Thoracic aorta (tissue), 2 donors: ENCODE results near the gene IL18RAP. TPM values are rescaled to one million over a fixed set of nuclear protein-coding genes. Genes with fewer than 3 reads are reported as not detected.

Experiments used
- ATAC-seq: fragments of 150-250 bp; one replicate; pipeline ENCODE4 v1.8.0; 2017; ENCODE audit warnings: low read depth; ENCODE audit not compliant: insufficient number of reproducible peaks, low FRiP score
- DNase-seq: peaks from one replicate; pipeline ENCODE4 v3.0.0-alpha.2; 2020; ENCODE audit warnings: low spot score
- H3K27ac ChIP-seq, 2 donors: fragments of 200-600 bp; sonication (generic); 1 replicate in 1 of 2; 2 replicates in 1 of 2; pipeline ENCODE4 v1.5.1; 2016; ENCODE audit warnings: mild to moderate bottlenecking in 2 of 2, moderate library complexity in 2 of 2
- H3K27me3 ChIP-seq: fragments of 200-600 bp; sonication (generic); replicated peaks from 2 replicates; pipeline ENCODE4 v1.6.0; 2016; ENCODE audit warnings: mild to moderate bottlenecking; ENCODE audit not compliant: insufficient read depth
- H3K36me3 ChIP-seq: fragments of 200-600 bp; sonication (generic); one replicate; pipeline ENCODE4 v1.5.1; 2016
- H3K4me1 ChIP-seq, 2 donors: fragments of 200-600 bp; sonication (generic); 1 replicate in 1 of 2; 2 replicates in 1 of 2; pipeline versions ENCODE4 v1.5.1 to v1.6.0; 2016; ENCODE audit warnings: low read depth in 2 of 2, mild to moderate bottlenecking in 1 of 2; ENCODE audit not compliant: control insufficient read depth in 1 of 2
- H3K4me3 ChIP-seq: fragments of 200-600 bp; sonication (generic); 2 replicates; pipeline ENCODE4 v1.5.1; 2016; ENCODE audit warnings: mild to moderate bottlenecking
- H3K9me3 ChIP-seq: fragments of 200-600 bp; sonication (generic); 2 replicates; pipeline ENCODE4 v1.5.1; 2016
- CTCF ChIP-seq: fragments of 200-600 bp; sonication (generic); IDR thresholded peaks from one replicate; pipeline ENCODE4 v1.5.1; 2019; ENCODE audit warnings: antibody characterized with exemption
- total RNA-seq, 2 donors: library from RNA; depleted of rRNA; stranded (reverse); fragments of >200 nt; gene quantifications; one replicate each; pipeline versions ENCODE4 v1.1.0 to v1.2.3, GENCODE V29; 2016

Gene IL18RAP
- total RNA-seq, 2 donors from 2014 or later, result 1.4 to 32.1 TPM

- Histone ChIP-seq H3K27ac (no peak overlapping the region), H3K9me3 (no peaks in the 10 kb centered on the region), H3K4me1 (no peaks in the 10 kb centered on the region), H3K36me3 (no peaks in the 10 kb centered on the region), H3K4me3 (no peak overlapping the region), H3K27me3 (no peaks in the 10 kb centered on the region)
- ATAC-seq, result no peak
- no peak for TF ChIP-seq CTCF
- no peak for DNase-seq
Observed at GRCh38 chr2:102436323-102436722, 13.4 kb downstream of the IL18RAP start.

DNA sequence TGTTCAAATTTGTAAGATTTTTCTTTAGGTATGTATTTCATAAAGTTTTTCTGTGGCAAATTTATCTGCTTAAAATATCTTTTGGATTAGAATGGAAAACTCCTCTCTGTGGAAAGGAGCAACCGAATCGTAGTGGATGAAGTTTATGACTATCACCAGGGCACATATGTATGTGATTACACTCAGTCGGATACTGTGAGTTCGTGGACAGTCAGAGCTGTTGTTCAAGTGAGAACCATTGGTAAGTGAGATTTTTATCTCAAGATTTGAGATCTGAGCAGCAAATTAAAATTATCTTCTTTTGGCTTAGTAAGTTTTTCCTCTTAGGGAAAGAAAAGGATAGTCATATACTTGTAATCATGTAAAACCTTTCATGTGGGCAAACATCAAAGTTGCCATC lies 14.2 kb downstream of the IL18RAP start:
- H3K4me3 ChIP-seq, result no peak overlapping the region

DNA sequence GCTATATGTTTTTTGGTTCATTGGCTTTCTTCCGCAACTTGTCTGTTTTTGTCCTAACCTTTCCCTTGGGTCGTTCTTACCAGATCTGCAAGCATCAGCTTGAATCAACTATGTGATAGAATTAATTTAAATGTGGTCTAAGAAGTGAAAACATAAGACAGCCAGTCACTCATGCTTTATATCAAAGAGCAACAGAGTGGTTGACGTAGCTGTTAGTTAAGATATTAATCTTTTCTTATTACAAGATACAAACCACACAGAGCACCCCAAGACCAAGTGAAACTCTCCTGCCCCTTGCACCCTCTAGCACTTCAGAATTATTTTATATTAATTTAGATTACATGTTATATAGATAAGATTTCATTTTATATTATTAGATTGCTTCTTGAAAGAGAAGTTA lies 15.2 kb downstream of the IL18RAP start:
- no peak for ATAC-seq

More for the DNA sequence above, 14.2 kb downstream of the IL18RAP start:
- no peaks in the 10 kb centered on the region for H3K27me3 ChIP-seq
- no peak overlapping the region for H3K27ac ChIP-seq
- H3K9me3 ChIP-seq, result no peaks in the 10 kb centered on the region
- ATAC-seq (no peak), DNase-seq (no peak)
- no peaks in the 10 kb centered on the region for H3K36me3 ChIP-seq
- H3K4me1 ChIP-seq, result no peaks in the 10 kb centered on the region
- TF ChIP-seq CTCF, result no peak

GRCh38 chr2:102438578-102438977 lies 15.6 kb downstream of the IL18RAP start:
- H3K27me3 ChIP-seq, result no peaks in the 10 kb centered on the region
- no peak overlapping the region for H3K27ac ChIP-seq
- no peak for ATAC-seq
- no peaks in the 10 kb centered on the region for H3K9me3 ChIP-seq
- no peak for TF ChIP-seq CTCF
- no peak for DNase-seq
- H3K4me3 ChIP-seq, result no peak overlapping the region
- H3K36me3 ChIP-seq, result no peaks in the 10 kb centered on the region
- no peaks in the 10 kb centered on the region for H3K4me1 ChIP-seq

More for the DNA sequence above, 15.2 kb downstream of the IL18RAP start:
- Histone ChIP-seq H3K4me3 (no peak overlapping the region), H3K27me3 (no peaks in the 10 kb centered on the region), H3K36me3 (no peaks in the 10 kb centered on the region), H3K9me3 (no peaks in the 10 kb centered on the region), H3K4me1 (no peaks in the 10 kb centered on the region), H3K27ac (no peak overlapping the region)
- TF ChIP-seq CTCF, result no peak
- no peak for DNase-seq

DNA sequence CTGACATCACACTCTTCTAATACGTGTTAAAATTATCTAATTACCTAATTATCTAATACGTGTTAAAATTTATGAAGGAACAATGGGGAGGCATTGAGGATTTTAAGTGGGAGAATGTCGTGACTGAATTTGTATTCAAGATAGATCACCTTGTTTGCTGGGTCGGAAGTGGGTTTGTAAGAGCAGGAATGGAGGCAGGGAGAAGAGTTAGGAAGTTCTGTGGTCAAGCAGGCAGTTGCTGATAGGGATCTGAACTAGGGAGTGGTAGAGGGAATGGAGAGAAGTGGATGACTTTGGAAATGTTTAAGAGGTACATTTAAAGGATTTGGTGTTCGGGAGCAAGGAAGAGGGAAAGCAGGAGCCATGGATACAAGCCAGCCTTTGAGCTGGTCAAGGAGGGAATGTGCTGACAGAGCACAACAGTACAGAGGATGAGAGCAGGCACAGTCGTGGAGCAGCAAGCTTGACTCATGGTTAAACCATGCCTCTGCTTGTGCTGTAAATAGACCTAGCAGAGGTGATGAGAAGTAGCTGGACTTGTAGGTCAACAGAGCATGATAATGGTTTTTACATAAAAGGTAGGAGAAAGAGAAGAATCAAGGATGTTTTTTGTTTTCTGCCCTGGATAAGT lies 16.2 kb downstream of the IL18RAP start:
- H3K9me3 ChIP-seq, result no peaks in the 10 kb centered on the region
- no peak for ATAC-seq

More for the DNA sequence above, 16.2 kb downstream of the IL18RAP start:
- no peak for TF ChIP-seq CTCF
- H3K27ac ChIP-seq, result no peak overlapping the region
- H3K36me3 ChIP-seq, result no peaks in the 10 kb centered on the region
- H3K4me1 ChIP-seq, result no peaks in the 10 kb centered on the region
- no peak overlapping the region for H3K4me3 ChIP-seq
- no peak for DNase-seq
- no peaks in the 10 kb centered on the region for H3K27me3 ChIP-seq
